A549 (cell line): ENCODE data around the gene METTL24. TPM values are rescaled to one million over a fixed set of nuclear protein-coding genes. Genes with fewer than 3 reads are reported as not detected.
"Not testable (repeated sequence)": the region's sequence is repeated elsewhere in the genome, so short reads cannot be mapped to it uniquely, and the experiment has no call there.

ENCODE experiments used
- ATAC-seq, 2 experiments: fragments of 200-7000 bp in 1 of 2; fragments of >200 bp in 1 of 2; cut with Nextera tagmentation in 1 of 2; cut with Tn5 transposase in 1 of 2; 3 replicates each; pipeline versions ENCODE4 v1.8.0 to v1.9.1; 2018 to 2020; ENCODE audit warnings: mild to moderate bottlenecking in 1 of 2, moderate library complexity in 1 of 2
- CTCF ChIA-PET: fragments of 300-600 bp; sonication (Branson Sonifier 250); formaldehyde crosslinking; extraction: SDS; loops from one replicate; lab custom pipeline; 2021; ENCODE audit warnings: antibody characterized with exemption, inconsistent platforms; lab: Yijun Ruan, JAX
- POLR2A ChIA-PET: fragments of 350-600 bp; formaldehyde crosslinking; extraction: SDS; loops from one replicate; lab custom pipeline; 2021; ENCODE audit warnings: antibody characterized with exemption, inconsistent platforms; lab: Yijun Ruan, JAX
- DNase-seq, 2 experiments: peaks; one replicate each; pipeline versions ENCODE4 v3.0.0 to v3.0.0-alpha.2; 2011 to 2016; ENCODE audit warnings: low read depth in 1 of 2, low spot score in 1 of 2
- FAIRE-seq: peaks from 2 replicates; lab custom pipeline; 2011; peaks lifted over from hg19 to GRCh38; lab: Jason Lieb, UNC
- H3K27ac ChIP-seq, 2 experiments: fragments of >200 bp; sonication (Bioruptor Twin); formaldehyde crosslinking; 3 replicates each; pipeline ENCODE4 v1.5.1; 2016 to 2017
- H3K4me1 ChIP-seq: fragments of >200 bp; sonication (Bioruptor Twin); formaldehyde crosslinking; 3 replicates; pipeline ENCODE4 v1.6.1; 2016
- H3K4me2 ChIP-seq: fragments of >200 bp; sonication (Bioruptor Twin); formaldehyde crosslinking; 3 replicates; pipeline ENCODE4 v1.6.1; 2016
- H3K4me3 ChIP-seq: fragments of >200 bp; sonication (Bioruptor Twin); formaldehyde crosslinking; 3 replicates; pipeline ENCODE4 v1.5.1; 2016
- H3K9me3 ChIP-seq: fragments of >200 bp; sonication (Bioruptor Twin); formaldehyde crosslinking; 3 replicates; pipeline ENCODE4 v1.6.1; 2016
- CHD2 ChIP-seq: fragments of 150-350 bp; IDR thresholded peaks from 2 replicates; pipeline ENCODE4 v1.6.1; 2014; ENCODE audit warnings: low read length; ENCODE audit not compliant: partially characterized antibody
- EP300 ChIP-seq, 2 experiments: fragments of >200 bp; sonication (Bioruptor Twin); formaldehyde crosslinking; IDR thresholded peaks; 2 replicates in 1 of 2; 3 replicates in 1 of 2; pipeline ENCODE4 v1.6.1; 2016 to 2017
- FOSB ChIP-seq: fragments of 250-450 bp; sonication (Bioruptor Pico); IDR thresholded peaks from 2 replicates; pipeline ENCODE4 v1.5.0; 2020; ENCODE audit warnings: mild to moderate bottlenecking, moderate library complexity
- HDAC2 ChIP-seq: fragments of 200-600 bp; sonication (generic); IDR thresholded peaks from 2 replicates; pipeline ENCODE4 v1.6.1; 2016
- HOXA7 ChIP-seq: fragments of 250-450 bp; sonication (Bioruptor Pico); IDR thresholded peaks from 2 replicates; pipeline ENCODE4 v1.5.0; 2020; ENCODE audit warnings: mild to moderate bottlenecking, moderate library complexity
- HOXB5 ChIP-seq: fragments of 250-450 bp; sonication (Bioruptor Pico); IDR thresholded peaks from 2 replicates; pipeline ENCODE4 v1.5.0; 2020; ENCODE audit warnings: mild to moderate bottlenecking, moderate library complexity
- KDM5A ChIP-seq: fragments of 200-600 bp; sonication (generic); IDR thresholded peaks from 2 replicates; pipeline ENCODE4 v1.6.1; 2016; ENCODE audit warnings: antibody characterized with exemption, mild to moderate bottlenecking
- MYC ChIP-seq: IDR thresholded peaks from 2 replicates; pipeline ENCODE4 v1.6.1; 2012; ENCODE audit warnings: mild to moderate bottlenecking, inconsistent platforms, low read length, improper control_type of control experiment, borderline replicate concordance
- NR3C1 ChIP-seq: fragments of >200 bp; sonication (Bioruptor Twin); formaldehyde crosslinking; IDR thresholded peaks from 3 replicates; pipeline ENCODE4 v1.6.1; 2017
- POLR2AphosphoS2 ChIP-seq: conservative IDR thresholded peaks from 2 replicates; pipeline ENCODE4 v1.6.1; 2012; ENCODE audit warnings: low read length, improper control_type of control experiment, inconsistent platforms
- RNF2 ChIP-seq: fragments of 200-600 bp; sonication (generic); IDR thresholded peaks from 2 replicates; pipeline ENCODE4 v1.6.1; 2016; ENCODE audit warnings: low read depth, mild to moderate bottlenecking, antibody characterized with exemption, moderate library complexity, borderline replicate concordance
- TFCP2L1 ChIP-seq: fragments of 250-450 bp; sonication (Bioruptor Pico); IDR thresholded peaks from 2 replicates; pipeline ENCODE4 v1.5.0; 2021; ENCODE audit warnings: mild to moderate bottlenecking
- ZC3H11A ChIP-seq: fragments of 450-650 bp; IDR thresholded peaks from 2 replicates; pipeline ENCODE4 v1.6.1; 2014; ENCODE audit warnings: antibody characterized with exemption, mild to moderate bottlenecking
- WGBS: methylation state at CpG from one replicate; pipeline ENCODE4 v1.1.6; 2017; ENCODE audit errors: missing lambda C conversion rate; 5-methylcytosine and 5-hydroxymethylcytosine counted together
- polyA plus RNA-seq, 4 experiments: library from polyadenylated mRNA; depleted of rRNA in 3 of 4; stranded (reverse); fragments of >200 nt; fragmentation: RNase III in 1 of 4; extraction: RNeasy Plus Mini Kit Qiagen cat#74134 plus additional on column Dnase treatment in 1 of 4; gene quantifications; 2 replicates in 3 of 4; 3 replicates in 1 of 4; pipeline ENCODE4 v1.2.3, GENCODE V29; 2011 to 2017
- TF ChIP-seq, protein P1 (sequence below): fragments of 250-450 bp; sonication (Bioruptor Pico); IDR thresholded peaks from 2 replicates; pipeline ENCODE4 v1.5.0; 2021; ENCODE audit warnings: mild to moderate bottlenecking, moderate library complexity, borderline replicate concordance
- TF ChIP-seq, protein P2 (sequence below): fragments of >200 bp; sonication (Bioruptor Twin); formaldehyde crosslinking; IDR thresholded peaks from 3 replicates; pipeline ENCODE4 v1.6.1; 2016
- TF ChIP-seq, protein P3 (sequence below): fragments of 450-650 bp; IDR thresholded peaks from 2 replicates; pipeline ENCODE4 v1.6.1; 2014; ENCODE audit warnings: antibody characterized with exemption

METTL24 gene
- polyA plus RNA-seq, 2 of the 4 experiments (the other 2 are of a cell fraction) = not detected

DNA sequence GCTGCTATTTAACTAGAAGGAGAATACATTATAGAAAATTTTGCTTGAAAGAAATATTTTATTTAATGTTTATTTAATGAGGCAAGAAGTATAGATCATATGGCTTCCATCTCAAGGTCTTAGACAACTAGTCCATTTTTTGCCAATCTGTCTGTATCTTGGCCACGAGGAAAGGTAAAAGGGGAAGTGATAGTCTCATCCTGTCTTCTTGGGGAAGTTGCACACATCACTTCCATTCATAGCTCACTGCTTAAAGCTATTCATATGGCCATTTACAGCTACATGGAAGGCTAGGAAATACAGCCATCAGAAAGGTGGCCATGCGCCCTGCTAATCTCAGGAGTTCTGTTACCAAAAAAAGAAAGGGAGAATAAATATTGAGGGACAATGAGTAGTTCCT, 50.8 kb downstream of the METTL24 start (continued):
- no peak for TF ChIP-seq HDAC2
- TF ChIP-seq, all 56 proteins: peak for 0

DNA sequence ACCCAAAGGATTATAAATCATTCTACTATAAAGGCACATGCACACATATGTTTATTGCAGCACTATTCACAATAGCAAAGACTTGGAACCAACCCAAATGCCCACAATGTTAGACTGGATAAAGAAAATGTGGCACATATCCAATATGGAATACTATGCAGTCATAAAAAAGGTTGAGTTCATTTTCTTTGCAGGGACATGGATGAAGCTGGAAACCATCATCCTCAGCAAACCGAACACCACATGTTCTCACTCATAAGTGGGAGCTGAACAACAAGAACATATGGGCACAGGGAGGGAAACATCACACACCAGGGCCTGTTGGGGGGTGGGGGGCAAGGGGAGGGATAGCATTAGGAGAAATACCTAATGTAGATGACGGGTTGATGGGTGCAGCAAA, 52.3 kb downstream of the METTL24 start:
- H3K4me2 ChIP-seq, DNase-seq, H3K4me1 ChIP-seq, ATAC-seq, FAIRE-seq, H3K27ac ChIP-seq, POLR2A ChIA-PET, H3K4me3 ChIP-seq, H3K9me3 ChIP-seq, CTCF ChIA-PET: not testable (repeated sequence)
- WGBS = 0% methylated on average over 2 of the region's 2 CpGs

DNA sequence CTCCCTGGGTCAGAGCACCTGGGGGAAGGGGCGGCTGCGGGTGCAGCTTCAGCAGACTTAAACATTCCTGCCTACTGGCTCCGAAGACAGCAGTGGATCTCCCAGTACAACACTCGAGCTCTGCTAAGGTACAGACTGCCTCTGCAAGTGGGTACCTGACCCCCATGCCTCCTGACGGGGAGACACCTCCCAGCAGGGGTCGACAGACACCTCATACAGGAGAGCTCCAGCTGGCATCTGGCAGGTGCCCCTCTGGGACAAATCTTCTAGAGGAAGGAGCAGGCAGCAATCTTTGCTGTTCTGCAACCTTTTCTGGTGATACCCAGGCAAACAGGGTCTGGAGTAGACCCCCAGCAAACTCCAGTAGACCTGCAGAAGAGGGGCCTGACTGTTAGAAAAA, 54.5 kb downstream of the METTL24 start:
- H3K4me2 ChIP-seq, POLR2A ChIA-PET, H3K9me3 ChIP-seq, FAIRE-seq, ATAC-seq, H3K4me3 ChIP-seq, DNase-seq, CTCF ChIA-PET, H3K27ac ChIP-seq, H3K4me1 ChIP-seq: not testable (repeated sequence)
- whole genome bisulfite sequencing = 0% methylated on average over 1 of the region's 6 CpGs

DNA sequence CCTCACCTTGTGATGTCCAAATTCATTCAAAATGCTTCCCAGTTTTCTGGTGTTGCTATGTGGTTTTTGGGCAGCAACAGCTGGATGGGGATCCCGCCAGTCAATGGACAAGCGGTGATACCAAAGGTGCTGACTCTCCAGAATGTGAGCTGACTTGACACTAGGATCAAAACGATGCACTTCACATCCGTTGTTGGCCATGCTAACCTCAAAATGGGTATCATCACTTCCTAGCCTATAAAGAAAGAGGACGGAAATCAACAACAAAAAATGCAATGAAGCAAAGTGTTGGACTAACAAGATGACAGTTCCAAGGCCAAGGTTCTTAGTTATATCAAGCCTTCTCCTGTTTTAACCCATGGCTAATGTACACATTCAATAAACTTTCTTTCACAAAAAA, 59.2 kb downstream of the METTL24 start:
- Histone ChIP-seq H3K27ac (no peak overlapping the region), H3K4me1 (no peaks in the 10 kb centered on the region), H3K9me3 (no peaks in the 10 kb centered on the region), H3K4me2 (no peak overlapping the region), H3K4me3 (no peak overlapping the region)
- 20% methylated on average over 5 of the region's 5 CpGs for WGBS
- FAIRE-seq (no peak), DNase-seq (no peak), ATAC-seq (no peak)
- no peak for TF ChIP-seq CHD2
- TF ChIP-seq MYC = no peak
- no peak for TF ChIP-seq EP300 (IDR thresholded peaks at IDR 0.05)
- no peak for TF ChIP-seq NR3C1
- no peak for TF ChIP-seq KDM5A
- no peak for TF ChIP-seq POLR2AphosphoS2
- TF ChIP-seq, protein P1, sequence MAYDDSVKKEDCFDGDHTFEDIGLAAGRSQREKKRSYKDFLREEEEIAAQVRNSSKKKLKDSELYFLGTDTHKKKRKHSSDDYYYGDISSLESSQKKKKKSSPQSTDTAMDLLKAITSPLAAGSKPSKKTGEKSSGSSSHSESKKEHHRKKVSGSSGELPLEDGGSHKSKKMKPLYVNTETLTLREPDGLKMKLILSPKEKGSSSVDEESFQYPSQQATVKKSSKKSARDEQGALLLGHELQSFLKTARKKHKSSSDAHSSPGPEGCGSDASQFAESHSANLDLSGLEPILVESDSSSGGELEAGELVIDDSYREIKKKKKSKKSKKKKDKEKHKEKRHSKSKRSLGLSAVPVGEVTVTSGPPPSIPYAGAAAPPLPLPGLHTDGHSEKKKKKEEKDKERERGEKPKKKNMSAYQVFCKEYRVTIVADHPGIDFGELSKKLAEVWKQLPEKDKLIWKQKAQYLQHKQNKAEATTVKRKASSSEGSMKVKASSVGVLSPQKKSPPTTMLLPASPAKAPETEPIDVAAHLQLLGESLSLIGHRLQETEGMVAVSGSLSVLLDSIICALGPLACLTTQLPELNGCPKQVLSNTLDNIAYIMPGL (CRISPR knock-in tag) = no peak
- TF ChIP-seq TFCP2L1 (CRISPR knock-in tag) = no peak
- no peak for TF ChIP-seq FOSB (CRISPR knock-in tag)
- TF ChIP-seq, protein P2, sequence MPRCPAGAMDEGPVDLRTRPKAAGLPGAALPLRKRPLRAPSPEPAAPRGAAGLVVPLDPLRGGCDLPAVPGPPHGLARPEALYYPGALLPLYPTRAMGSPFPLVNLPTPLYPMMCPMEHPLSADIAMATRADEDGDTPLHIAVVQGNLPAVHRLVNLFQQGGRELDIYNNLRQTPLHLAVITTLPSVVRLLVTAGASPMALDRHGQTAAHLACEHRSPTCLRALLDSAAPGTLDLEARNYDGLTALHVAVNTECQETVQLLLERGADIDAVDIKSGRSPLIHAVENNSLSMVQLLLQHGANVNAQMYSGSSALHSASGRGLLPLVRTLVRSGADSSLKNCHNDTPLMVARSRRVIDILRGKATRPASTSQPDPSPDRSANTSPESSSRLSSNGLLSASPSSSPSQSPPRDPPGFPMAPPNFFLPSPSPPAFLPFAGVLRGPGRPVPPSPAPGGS = no peak
- TF ChIP-seq HOXA7 = no peak
- no peak for TF ChIP-seq RNF2
- TF ChIP-seq HOXB5 (CRISPR knock-in tag) = no peak
- TF ChIP-seq, protein P3, sequence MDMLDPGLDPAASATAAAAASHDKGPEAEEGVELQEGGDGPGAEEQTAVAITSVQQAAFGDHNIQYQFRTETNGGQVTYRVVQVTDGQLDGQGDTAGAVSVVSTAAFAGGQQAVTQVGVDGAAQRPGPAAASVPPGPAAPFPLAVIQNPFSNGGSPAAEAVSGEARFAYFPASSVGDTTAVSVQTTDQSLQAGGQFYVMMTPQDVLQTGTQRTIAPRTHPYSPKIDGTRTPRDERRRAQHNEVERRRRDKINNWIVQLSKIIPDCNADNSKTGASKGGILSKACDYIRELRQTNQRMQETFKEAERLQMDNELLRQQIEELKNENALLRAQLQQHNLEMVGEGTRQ = no peak
- no peak for TF ChIP-seq ZC3H11A
- ChIA-PET POLR2A (no interaction called here), CTCF (interaction anchor here (0.6 kb wide), 1 partner anchor 1651 kb away, joined by 4 read pairs; no protein-coding TSS in a partner anchor)
